ENCODE results near the gene GNAZ.
A peak's percentile ranks its signal among the peaks of the same experiment; 100 is the strongest.

DNA sequence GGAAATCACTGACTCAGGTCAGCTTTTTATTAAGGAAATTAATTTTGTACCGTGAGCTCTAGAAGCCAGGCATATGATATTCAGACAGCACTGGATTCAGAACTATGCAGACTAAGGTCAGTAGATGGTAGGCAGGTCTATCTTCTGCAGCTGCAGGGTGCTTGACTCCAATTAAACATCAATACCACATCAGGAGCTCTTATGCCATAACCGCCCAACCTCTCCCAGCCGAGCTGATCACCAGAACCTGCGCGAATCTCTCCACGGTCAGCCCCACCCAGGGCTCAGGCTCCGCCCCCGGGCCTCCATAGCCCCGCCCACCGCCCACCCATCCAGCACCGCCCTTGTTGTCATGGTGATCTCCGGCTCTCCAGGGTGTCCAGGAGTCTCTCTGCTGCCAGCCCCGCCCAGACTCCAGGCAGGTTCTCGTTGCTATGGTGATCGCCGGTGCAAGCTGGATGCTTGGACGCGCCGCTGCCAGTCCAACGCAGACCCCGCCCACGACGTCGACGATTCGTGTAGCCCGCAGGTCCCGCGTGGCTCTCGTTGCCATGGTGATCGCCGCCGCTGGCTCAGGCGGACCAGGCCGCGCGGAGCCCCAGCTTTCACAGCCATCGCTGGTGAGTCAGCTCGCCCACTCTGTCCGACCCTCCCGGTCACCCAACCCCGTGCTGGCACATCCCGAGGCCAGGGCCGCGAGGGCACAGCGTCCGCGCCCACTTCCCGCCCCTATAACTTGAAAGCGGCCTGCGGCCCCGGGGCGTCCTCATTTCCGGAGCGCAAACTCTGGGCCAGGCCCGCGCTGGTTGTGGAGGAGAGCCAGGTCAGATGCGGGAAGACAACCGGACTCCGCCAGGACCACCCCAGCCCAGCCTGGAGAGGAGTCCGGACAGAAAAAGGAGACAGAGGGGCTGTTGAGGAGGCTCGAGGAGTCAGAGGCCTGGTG lies 74.9 kb downstream of the GNAZ start, which contains the start of gene RAB36:
- TF ChIP-seq POLR2A (IDR thresholded peaks at IDR 0.05) (peak in 1 of 2 donors; percentile 65), CTCF (IDR thresholded peaks at IDR 0.05) (no peak)
